Measurements from ENCODE around the gene RSRP1.
"Not testable (repeated sequence)": the region's sequence is repeated elsewhere in the genome, so short reads cannot be mapped to it uniquely, and the experiment has no call there.

RSRP1 gene

GRCh38 chr1:25256578-25256965 is 9.3 kb upstream of the RSRP1 start:
- DNase-seq = no peak

GRCh38 chr1:25255706-25256577 is 8.7 kb upstream of the RSRP1 start:
- no peak for DNase-seq

GRCh38 chr1:25253911-25254310 is 6.7 kb upstream of the RSRP1 start:
- peak in 1 of 2 experiments; percentile 16 for DNase-seq

GRCh38 chr1:25247829-25248754 is 838 bp upstream of the RSRP1 start:
- no peak for DNase-seq

GRCh38 chr1:25246600-25247023 is 642 bp downstream of the RSRP1 start:
- DNase-seq = no peak

- peak in 1 of 2 experiments; percentile 78 for DNase-seq
These were observed 1.2 kb downstream of the RSRP1 start for GRCh38 chr1:25245809-25246599.

- DNase-seq = no peak
These were observed 1.9 kb downstream of the RSRP1 start for GRCh38 chr1:25245393-25245792.

- DNase-seq = no peak
These were observed 3.3 kb downstream of the RSRP1 start for GRCh38 chr1:25243907-25244306.

- DNase-seq = peak; percentile 93 to 94
These were observed 7.3 kb downstream of the RSRP1 start for GRCh38 chr1:25239681-25240541.

- no peak for DNase-seq
These were observed 9.2 kb downstream of the RSRP1 start for GRCh38 chr1:25238046-25238445.

- DNase-seq = not testable (repeated sequence)
These were observed 11.0 kb downstream of the RSRP1 start for GRCh38 chr1:25236261-25236660.

GRCh38 chr1:25235411-25235810 is 11.8 kb downstream of the RSRP1 start:
- not testable (repeated sequence) for DNase-seq

GRCh38 chr1:25232866-25233784 is 14.1 kb downstream of the RSRP1 start:
- DNase-seq = peak; percentile 53 to 83

- DNase-seq = peak; percentile 84 to 91
These were observed 15.0 kb downstream of the RSRP1 start, which contains the start of gene SYF2 for GRCh38 chr1:25232027-25232865. Gene SYF2 (minus strand): TSS chr1:25232502. CDS start chr1:25232467, 35 bp downstream.

- no peak for DNase-seq
These were observed 23.8 kb downstream of the RSRP1 start for GRCh38 chr1:25223471-25223870.

GRCh38 chr1:25222606-25223005 is 24.6 kb downstream of the RSRP1 start:
- DNase-seq = no peak

- DNase-seq = no peak
These were observed 26.6 kb downstream of the RSRP1 start for GRCh38 chr1:25220666-25221065.

- DNase-seq = no peak
These were observed 27.5 kb downstream of the RSRP1 start for GRCh38 chr1:25219661-25220251.

- DNase-seq = no peak
These were observed 29.5 kb downstream of the RSRP1 start for GRCh38 chr1:25217598-25218232.

Data from SW 1271 (cell line).